ENCODE results near the gene PUM1. TPM values are rescaled to one million over a fixed set of nuclear protein-coding genes. Genes with fewer than 3 reads are reported as not detected.

The PUM1 gene
- total RNA-seq, 1 experiment from 2014 or later = 109 TPM

GRCh38 chr1:30953685-30954084 is 111.8 kb downstream of the PUM1 start:
- H3K27ac ChIP-seq (ENCODE audit: low read length) = no peak overlapping the region
- ChIA-PET CTCF (no interaction called here), POLR2A (no interaction called here)
- no peak for TF ChIP-seq SIN3A (IDR thresholded peaks at IDR 0.05; ENCODE audit: borderline replicate concordance, insufficient read depth, low read depth, low read length)
- BruUV-seq (replicated peaks) = no TSS peak
- H3K36me3 ChIP-seq (ENCODE audit: control insufficient read depth, insufficient read depth, low read length) = peaks cover 58% of the 10 kb centered on the region
- in situ Hi-C loops (cut with HindIII; ENCODE audit: low pct_unique_long_range_greater_than_20kb, low sequenced_read_pairs) (no loop called here), intact Hi-C loops (cut with micrococcal nuclease; ENCODE audit: unreplicated experiment) (no loop called here)
- no peaks in the 10 kb centered on the region for H3K27me3 ChIP-seq (ENCODE audit: control insufficient read depth, insufficient read depth, low read length)
- ATAC-seq (no peak), DNase-seq (ENCODE audit: low read depth, low spot score) (no peak)
- no peaks in the 10 kb centered on the region for H3K9me3 ChIP-seq (ENCODE audit: control insufficient read depth, insufficient read depth, low read depth, low read length)
- H3K4me1 ChIP-seq (ENCODE audit: control insufficient read depth, insufficient read depth, low read length) = no peaks in the 10 kb centered on the region
- no peak overlapping the region for H3K4me3 ChIP-seq (ENCODE audit: low read depth in 2 of 2, low read length in 2 of 2)

- peaks cover 54% of the 10 kb centered on the region for H3K36me3 ChIP-seq (ENCODE audit: control insufficient read depth, insufficient read depth, low read length)
- POLR2A ChIA-PET = no interaction called here
- H3K27ac ChIP-seq (ENCODE audit: low read length) = no peak overlapping the region
- H3K4me1 ChIP-seq (ENCODE audit: control insufficient read depth, insufficient read depth, low read length) = no peaks in the 10 kb centered on the region
- ATAC-seq = no peak
- intact Hi-C loops (cut with micrococcal nuclease; ENCODE audit: unreplicated experiment) = no loop called here
- no peaks in the 10 kb centered on the region for H3K9me3 ChIP-seq (ENCODE audit: control insufficient read depth, insufficient read depth, low read depth, low read length)
- CTCF ChIA-PET = no interaction called here
- in situ Hi-C loops (cut with HindIII; ENCODE audit: low pct_unique_long_range_greater_than_20kb, low sequenced_read_pairs) = no loop called here
- no peaks in the 10 kb centered on the region for H3K27me3 ChIP-seq (ENCODE audit: control insufficient read depth, insufficient read depth, low read length)
- no peak overlapping the region for H3K4me3 ChIP-seq (ENCODE audit: low read depth in 2 of 2, low read length in 2 of 2)
- DNase-seq (ENCODE audit: low read depth, low spot score) = no peak
- no TSS peak for BruUV-seq (replicated peaks)
- TF ChIP-seq TCF7L2 (IDR thresholded peaks at IDR 0.05; ENCODE audit: low read depth, low read length) (no peak), POLR2AphosphoS5 (IDR thresholded peaks at IDR 0.05; ENCODE audit: low read depth, low read length) (no peak), REST (IDR thresholded peaks at IDR 0.05; ENCODE audit: insufficient read depth in 1 of 2, low read depth in 2 of 2, low read length in 1 of 2) (no peak), SIN3A (IDR thresholded peaks at IDR 0.05; ENCODE audit: borderline replicate concordance, insufficient read depth, low read depth, low read length) (no peak)
- TF ChIP-seq, protein P1, sequence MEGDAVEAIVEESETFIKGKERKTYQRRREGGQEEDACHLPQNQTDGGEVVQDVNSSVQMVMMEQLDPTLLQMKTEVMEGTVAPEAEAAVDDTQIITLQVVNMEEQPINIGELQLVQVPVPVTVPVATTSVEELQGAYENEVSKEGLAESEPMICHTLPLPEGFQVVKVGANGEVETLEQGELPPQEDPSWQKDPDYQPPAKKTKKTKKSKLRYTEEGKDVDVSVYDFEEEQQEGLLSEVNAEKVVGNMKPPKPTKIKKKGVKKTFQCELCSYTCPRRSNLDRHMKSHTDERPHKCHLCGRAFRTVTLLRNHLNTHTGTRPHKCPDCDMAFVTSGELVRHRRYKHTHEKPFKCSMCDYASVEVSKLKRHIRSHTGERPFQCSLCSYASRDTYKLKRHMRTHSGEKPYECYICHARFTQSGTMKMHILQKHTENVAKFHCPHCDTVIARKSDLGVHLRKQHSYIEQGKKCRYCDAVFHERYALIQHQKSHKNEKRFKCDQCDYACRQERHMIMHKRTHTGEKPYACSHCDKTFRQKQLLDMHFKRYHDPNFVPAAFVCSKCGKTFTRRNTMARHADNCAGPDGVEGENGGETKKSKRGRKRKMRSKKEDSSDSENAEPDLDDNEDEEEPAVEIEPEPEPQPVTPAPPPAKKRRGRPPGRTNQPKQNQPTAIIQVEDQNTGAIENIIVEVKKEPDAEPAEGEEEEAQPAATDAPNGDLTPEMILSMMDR (IDR thresholded peaks at IDR 0.05) = no peak
Observed at GRCh38 chr1:30952098-30952497, 113.4 kb downstream of the PUM1 start.

- DNase-seq (ENCODE audit: low read depth, low spot score) = no peak
- H3K36me3 ChIP-seq (ENCODE audit: control insufficient read depth, insufficient read depth, low read length) = peaks cover 54% of the 10 kb centered on the region
Observed at GRCh38 chr1:30950700-30951099, 114.8 kb downstream of the PUM1 start.

More at GRCh38 chr1:30950700-30951099, 114.8 kb downstream of the PUM1 start:
- POLR2A ChIA-PET = no interaction called here
- TF ChIP-seq TCF7L2 (IDR thresholded peaks at IDR 0.05; ENCODE audit: low read depth, low read length) (no peak), SIN3A (IDR thresholded peaks at IDR 0.05; ENCODE audit: borderline replicate concordance, insufficient read depth, low read depth, low read length) (no peak), REST (IDR thresholded peaks at IDR 0.05; ENCODE audit: insufficient read depth in 1 of 2, low read depth in 2 of 2, low read length in 1 of 2) (no peak), POLR2AphosphoS5 (IDR thresholded peaks at IDR 0.05; ENCODE audit: low read depth, low read length) (no peak)
- TF ChIP-seq, protein P1 (IDR thresholded peaks at IDR 0.05) = no peak
- CTCF ChIA-PET = no interaction called here
- H3K27ac ChIP-seq (ENCODE audit: low read length) = no peak overlapping the region
- no peak overlapping the region for H3K4me3 ChIP-seq (ENCODE audit: low read depth in 2 of 2, low read length in 2 of 2)
- no peaks in the 10 kb centered on the region for H3K27me3 ChIP-seq (ENCODE audit: control insufficient read depth, insufficient read depth, low read length)
- H3K4me1 ChIP-seq (ENCODE audit: control insufficient read depth, insufficient read depth, low read length) = no peaks in the 10 kb centered on the region
- no TSS peak for BruUV-seq (replicated peaks)
- in situ Hi-C loops (cut with HindIII; ENCODE audit: low pct_unique_long_range_greater_than_20kb, low sequenced_read_pairs) (no loop called here), intact Hi-C loops (cut with micrococcal nuclease; ENCODE audit: unreplicated experiment) (no loop called here)
- ATAC-seq = no peak
- H3K9me3 ChIP-seq (ENCODE audit: control insufficient read depth, insufficient read depth, low read depth, low read length) = no peaks in the 10 kb centered on the region

Data from Panc1 (cell line).